K562 (cell line): ENCODE data around the gene PPP1R9A.

ENCODE experiments used
- CBX5 ChIP-seq: IDR thresholded peaks from 2 replicates; pipeline ENCODE4 v1.6.1; 2014; ENCODE audit warnings: low read depth, borderline replicate concordance
- ELF2 ChIP-seq: fragments of 250-450 bp; sonication (Bioruptor Pico); IDR thresholded peaks from 2 replicates; pipeline ENCODE4 v1.5.0; 2021; ENCODE audit warnings: mild to moderate bottlenecking
- JUN ChIP-seq, 2 experiments: sonication (generic) in 1 of 2; formaldehyde crosslinking in 1 of 2; IDR thresholded peaks; 2 replicates each; pipeline versions ENCODE4 v1.6.1 to v1.8.0; 2012 to 2022; ENCODE audit warnings: borderline replicate concordance in 2 of 2, mild to moderate bottlenecking in 2 of 2, improper control_type of control experiment in 1 of 2, low read depth in 1 of 2, low read length in 1 of 2, missing genetic modification reagents in 1 of 2
- POLR2A ChIP-seq: fragments of 450-650 bp; conservative IDR thresholded peaks from 2 replicates; pipeline ENCODE4 v1.6.1; 2016
- SMC3 ChIP-seq: conservative IDR thresholded peaks from 2 replicates; pipeline ENCODE4 v1.6.1; 2011; ENCODE audit warnings: low read depth, low read length, improper control_type of control experiment; ENCODE audit not compliant: insufficient read depth
- SRSF7 ChIP-seq: fragments of 200-400 bp; formaldehyde crosslinking; optimal IDR thresholded peaks from 2 replicates; pipeline ENCODE3; 2017; ENCODE audit warnings: mild to moderate bottlenecking, low read depth, low read length
- TAF15 ChIP-seq: fragments of 200-400 bp; formaldehyde crosslinking; IDR thresholded peaks from 2 replicates; pipeline ENCODE4 v1.6.1; 2017; ENCODE audit warnings: mild to moderate bottlenecking, low read depth, low read length, moderate library complexity
- ZNF253 ChIP-seq: fragments of 250-450 bp; sonication (Bioruptor Pico); conservative IDR thresholded peaks from 2 replicates; pipeline ENCODE4 v1.6.1; 2021; ENCODE audit warnings: mild to moderate bottlenecking
- ZNF263 ChIP-seq: sonication (generic); formaldehyde crosslinking; IDR thresholded peaks from 2 replicates; pipeline ENCODE4 v1.8.0; 2022; ENCODE audit warnings: mild to moderate bottlenecking, missing genetic modification reagents, borderline replicate concordance
- TF ChIP-seq, protein P1 (sequence below), 3 experiments: IDR thresholded peaks in 2 of 3; conservative IDR thresholded peaks in 1 of 3; 2 replicates each; pipeline ENCODE4 v1.5.1; 2011 to 2012; ENCODE audit warnings: low read length in 3 of 3, mild to moderate bottlenecking in 3 of 3, control low read depth in 2 of 3, improper control_type of control experiment in 1 of 3, inconsistent platforms in 1 of 3, low read depth in 1 of 3, mixed read lengths in 1 of 3, moderate library complexity in 1 of 3; ENCODE audit not compliant: insufficient read depth in 2 of 3
- TF ChIP-seq, protein P2 (sequence below), 2 experiments: fragments of 450-650 bp in 1 of 2; sonication (generic) in 1 of 2; formaldehyde crosslinking in 1 of 2; IDR thresholded peaks in 1 of 2; conservative IDR thresholded peaks in 1 of 2; 2 replicates each; pipeline versions ENCODE4 v1.6.1 to v1.8.1; 2016 to 2023; ENCODE audit warnings: mild to moderate bottlenecking in 2 of 2, moderate library complexity in 2 of 2, inconsistent platforms in 1 of 2, missing genetic modification reagents in 1 of 2

DNA sequence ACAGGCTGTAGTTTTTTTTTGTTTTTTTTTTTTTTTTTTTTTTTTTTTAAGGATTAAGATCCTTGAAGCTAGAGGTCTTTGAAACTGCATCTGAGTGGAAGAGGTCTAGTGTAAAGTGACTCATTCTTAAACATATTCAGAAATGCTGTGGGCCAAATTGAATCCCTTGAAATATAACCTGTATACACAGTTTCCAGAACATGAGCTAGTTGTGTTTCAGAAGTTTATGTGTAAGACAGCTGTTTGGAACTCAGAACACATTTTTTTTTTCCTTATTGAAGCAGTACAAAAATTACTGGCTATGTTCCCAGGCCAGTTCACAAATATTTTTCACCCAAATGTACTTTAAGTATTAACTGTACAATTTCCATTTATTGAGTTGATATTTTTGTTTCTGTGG lies 67.9 kb downstream of the PPP1R9A start:
- TF ChIP-seq JUN (IDR thresholded peaks at IDR 0.05; ENCODE audit: borderline replicate concordance, low read depth, low read length): no peak
- TF ChIP-seq JUN (CRISPR knock-in tag; IDR thresholded peaks at IDR 0.05; ENCODE audit: borderline replicate concordance): no peak
- no peak for TF ChIP-seq SRSF7
- TF ChIP-seq, protein P1, sequence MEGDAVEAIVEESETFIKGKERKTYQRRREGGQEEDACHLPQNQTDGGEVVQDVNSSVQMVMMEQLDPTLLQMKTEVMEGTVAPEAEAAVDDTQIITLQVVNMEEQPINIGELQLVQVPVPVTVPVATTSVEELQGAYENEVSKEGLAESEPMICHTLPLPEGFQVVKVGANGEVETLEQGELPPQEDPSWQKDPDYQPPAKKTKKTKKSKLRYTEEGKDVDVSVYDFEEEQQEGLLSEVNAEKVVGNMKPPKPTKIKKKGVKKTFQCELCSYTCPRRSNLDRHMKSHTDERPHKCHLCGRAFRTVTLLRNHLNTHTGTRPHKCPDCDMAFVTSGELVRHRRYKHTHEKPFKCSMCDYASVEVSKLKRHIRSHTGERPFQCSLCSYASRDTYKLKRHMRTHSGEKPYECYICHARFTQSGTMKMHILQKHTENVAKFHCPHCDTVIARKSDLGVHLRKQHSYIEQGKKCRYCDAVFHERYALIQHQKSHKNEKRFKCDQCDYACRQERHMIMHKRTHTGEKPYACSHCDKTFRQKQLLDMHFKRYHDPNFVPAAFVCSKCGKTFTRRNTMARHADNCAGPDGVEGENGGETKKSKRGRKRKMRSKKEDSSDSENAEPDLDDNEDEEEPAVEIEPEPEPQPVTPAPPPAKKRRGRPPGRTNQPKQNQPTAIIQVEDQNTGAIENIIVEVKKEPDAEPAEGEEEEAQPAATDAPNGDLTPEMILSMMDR (IDR thresholded peaks at IDR 0.05 in 2 of 3, conservative IDR thresholded peaks at IDR 0.05 in 1 of 3; ENCODE audit: insufficient read depth in 2 of 3, low read depth in 1 of 3, low read length in 3 of 3): no peak
- no peak for TF ChIP-seq SMC3
- no peak for TF ChIP-seq POLR2A
- TF ChIP-seq ZNF263: no peak
- TF ChIP-seq ELF2 (CRISPR knock-in tag): no peak
- no peak for TF ChIP-seq TAF15
- TF ChIP-seq, protein P2, sequence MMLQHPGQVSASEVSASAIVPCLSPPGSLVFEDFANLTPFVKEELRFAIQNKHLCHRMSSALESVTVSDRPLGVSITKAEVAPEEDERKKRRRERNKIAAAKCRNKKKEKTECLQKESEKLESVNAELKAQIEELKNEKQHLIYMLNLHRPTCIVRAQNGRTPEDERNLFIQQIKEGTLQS (IDR thresholded peaks at IDR 0.05): no peak
- TF ChIP-seq, protein P2 (CRISPR knock-in tag; conservative IDR thresholded peaks at IDR 0.05): no peak
- TF ChIP-seq ZNF253 (CRISPR knock-in tag): no peak
- no peak for TF ChIP-seq CBX5
